Mesothelial cell of epicardium (in vitro differentiated cells): ENCODE data around the gene UCP2. TPM values are rescaled to one million over a fixed set of nuclear protein-coding genes. Genes with fewer than 3 reads are reported as not detected.

Source experiments
- DNase-seq, 2 experiments: peaks; one replicate each; pipeline ENCODE4 v3.0.0; 2021; ENCODE audit warnings: low spot score in 2 of 2; ENCODE audit not compliant: unreplicated experiment in 2 of 2
- H3K27ac Mint-ChIP-seq: 2 replicates; pipeline ENCODE4 v1.8.0; 2021; ENCODE audit warnings: mixed read lengths
- H3K27me3 Mint-ChIP-seq: 2 replicates; pipeline ENCODE4 v1.8.0; 2021; ENCODE audit warnings: low read depth, mixed read lengths
- H3K36me3 Mint-ChIP-seq: 2 replicates; pipeline ENCODE4 v1.8.0; 2021; ENCODE audit warnings: mixed read lengths
- H3K4me1 Mint-ChIP-seq: 2 replicates; pipeline ENCODE4 v1.8.0; 2021; ENCODE audit warnings: mixed read lengths
- H3K4me3 Mint-ChIP-seq: 2 replicates; pipeline ENCODE4 v1.8.0; 2021; ENCODE audit warnings: mild to moderate bottlenecking, moderate library complexity, mixed read lengths
- H3K9me3 Mint-ChIP-seq: 2 replicates; pipeline ENCODE4 v1.8.0; 2021; ENCODE audit warnings: mixed read lengths
- CTCF ChIP-seq: fragments of 200-600 bp; sonication (generic); IDR thresholded peaks from one replicate; pipeline ENCODE4 v1.5.0; 2021; ENCODE audit warnings: antibody characterized with exemption; ENCODE audit not compliant: unreplicated experiment
- total RNA-seq: library from RNA; stranded (reverse); gene quantifications from 3 replicates; pipeline ENCODE4 v1.2.1, GENCODE V29; 2021

The UCP2 gene
- total RNA-seq, 1 donor from 2014 or later: 31.5 TPM

- DNase-seq: no peak
- Mint-ChIP-seq H3K27ac (no peak overlapping the region), H3K4me1 (peaks cover 11% of the 10 kb centered on the region), H3K27me3 (no peaks in the 10 kb centered on the region), H3K9me3 (no peaks in the 10 kb centered on the region), H3K4me3 (no peak overlapping the region), H3K36me3 (no peaks in the 10 kb centered on the region)
- TF ChIP-seq CTCF: no peak
Observed at GRCh38 chr11:73969091-73969490, 13.6 kb downstream of the UCP2 start.

DNA sequence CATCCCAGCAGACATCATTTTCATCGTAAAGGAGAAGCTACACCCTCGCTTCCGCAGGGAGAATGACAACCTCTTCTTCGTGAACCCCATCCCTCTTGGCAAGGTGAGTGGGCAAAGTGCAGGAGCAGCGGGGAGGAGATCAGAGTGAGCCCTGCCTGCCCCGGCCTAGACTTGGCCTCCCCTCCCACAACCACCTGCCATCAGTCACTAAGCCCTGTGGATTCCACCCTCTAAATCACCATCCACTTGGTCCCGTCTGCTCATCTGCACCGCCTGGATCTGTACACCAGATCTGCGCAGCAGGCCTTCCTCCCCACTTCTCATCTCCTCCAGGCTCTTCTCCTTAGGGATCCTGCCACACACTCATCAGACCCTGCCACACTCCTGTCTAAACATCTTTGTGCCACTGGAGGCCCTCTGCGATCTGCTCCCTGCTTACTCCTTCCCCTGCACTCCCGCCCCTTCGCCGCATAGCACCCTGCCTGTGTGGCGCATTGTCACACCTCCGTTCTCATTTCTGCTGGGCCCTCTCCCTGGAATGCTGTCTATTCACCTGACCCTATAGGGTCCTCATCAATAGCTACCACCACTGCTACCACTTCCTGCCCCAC lies 14.2 kb downstream of the UCP2 start:
- no peak overlapping the region for H3K4me3 Mint-ChIP-seq

GRCh38 chr11:73965764-73966121 lies 16.9 kb downstream of the UCP2 start:
- Mint-ChIP-seq H3K4me1 (peaks cover 11% of the 10 kb centered on the region), H3K36me3 (no peaks in the 10 kb centered on the region), H3K27me3 (no peaks in the 10 kb centered on the region), H3K27ac (no peak overlapping the region), H3K9me3 (no peaks in the 10 kb centered on the region), H3K4me3 (no peak overlapping the region)
- no peak for TF ChIP-seq CTCF
- no peak for DNase-seq

More for the DNA sequence above, 14.2 kb downstream of the UCP2 start:
- Mint-ChIP-seq H3K27me3 (no peaks in the 10 kb centered on the region), H3K4me1 (peaks cover 11% of the 10 kb centered on the region), H3K36me3 (no peaks in the 10 kb centered on the region), H3K27ac (no peak overlapping the region), H3K9me3 (no peaks in the 10 kb centered on the region)
- no peak for DNase-seq
- TF ChIP-seq CTCF: no peak

DNA sequence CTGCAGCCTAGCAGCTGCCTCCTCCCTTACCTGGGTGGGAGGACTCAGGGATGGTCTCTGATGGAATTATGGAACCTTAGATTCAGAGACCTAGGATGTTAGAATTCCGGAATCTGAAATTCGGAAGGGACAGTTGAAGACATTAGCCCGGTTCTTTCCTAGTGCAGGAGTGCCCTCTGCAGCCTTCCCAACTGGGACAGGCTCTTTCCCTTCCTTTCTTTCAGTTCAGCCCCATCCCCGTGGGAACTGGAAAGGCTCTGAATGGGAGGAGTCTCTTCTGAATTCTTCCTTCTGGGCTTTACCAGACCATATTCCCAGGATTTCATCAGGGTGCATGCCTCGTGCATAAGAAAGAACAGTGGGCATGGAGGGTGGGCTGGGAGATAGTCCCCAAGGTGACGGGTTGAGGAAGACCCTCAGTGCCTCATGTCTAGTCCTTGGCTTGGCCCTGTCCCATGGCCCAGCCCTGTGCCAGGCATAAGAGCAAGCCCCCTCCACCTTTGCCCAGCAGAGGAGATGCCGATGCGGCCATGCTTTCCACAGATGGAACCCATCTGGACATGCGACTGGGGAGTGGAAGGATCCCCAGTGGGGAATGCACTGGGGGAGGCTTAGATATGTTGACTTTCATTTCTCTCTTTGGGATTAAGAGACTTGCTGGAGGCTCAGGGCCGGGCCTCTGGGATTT lies 17.4 kb downstream of the UCP2 start:
- H3K36me3 Mint-ChIP-seq: no peaks in the 10 kb centered on the region
- no peaks in the 10 kb centered on the region for H3K27me3 Mint-ChIP-seq
- no peaks in the 10 kb centered on the region for H3K9me3 Mint-ChIP-seq
- no peak for DNase-seq
- H3K27ac Mint-ChIP-seq: no peak overlapping the region
- TF ChIP-seq CTCF: no peak
- H3K4me1 Mint-ChIP-seq: peaks cover 8% of the 10 kb centered on the region
- no peak overlapping the region for H3K4me3 Mint-ChIP-seq

- Mint-ChIP-seq H3K4me1 (peaks cover 3% of the 10 kb centered on the region), H3K36me3 (no peaks in the 10 kb centered on the region), H3K4me3 (no peak overlapping the region), H3K27ac (no peak overlapping the region), H3K9me3 (no peaks in the 10 kb centered on the region), H3K27me3 (no peaks in the 10 kb centered on the region)
- no peak for TF ChIP-seq CTCF
- no peak for DNase-seq
Observed at GRCh38 chr11:73963861-73964260, 18.8 kb downstream of the UCP2 start.
